ENCODE results near the gene ZSWIM4.
"Not testable (repeated sequence)": the region's sequence is repeated elsewhere in the genome, so short reads cannot be mapped to it uniquely, and the experiment has no call there.

DNA sequence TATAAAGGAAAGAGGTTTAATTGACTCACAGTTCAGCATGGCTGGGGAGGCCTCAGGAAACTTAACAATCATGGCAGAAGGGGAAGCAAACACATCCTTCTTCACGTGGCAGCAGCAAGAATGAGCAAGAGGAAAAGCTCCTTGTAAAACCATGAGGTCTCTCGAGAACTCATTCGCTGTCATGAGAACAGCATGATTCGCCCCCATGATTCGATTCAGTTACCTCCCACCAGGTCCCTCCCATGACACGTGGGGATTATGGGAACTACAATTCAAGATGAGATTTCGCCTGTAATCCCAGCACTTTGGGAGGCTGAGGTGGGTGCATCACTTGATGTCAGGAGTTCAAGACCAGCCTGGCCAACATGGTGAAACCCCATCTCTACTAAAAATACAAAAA is 41.6 kb upstream of the ZSWIM4 start:
- not testable (repeated sequence) for TF ChIP-seq POLR2A (IDR thresholded peaks at IDR 0.05)
- TF ChIP-seq, protein P1, sequence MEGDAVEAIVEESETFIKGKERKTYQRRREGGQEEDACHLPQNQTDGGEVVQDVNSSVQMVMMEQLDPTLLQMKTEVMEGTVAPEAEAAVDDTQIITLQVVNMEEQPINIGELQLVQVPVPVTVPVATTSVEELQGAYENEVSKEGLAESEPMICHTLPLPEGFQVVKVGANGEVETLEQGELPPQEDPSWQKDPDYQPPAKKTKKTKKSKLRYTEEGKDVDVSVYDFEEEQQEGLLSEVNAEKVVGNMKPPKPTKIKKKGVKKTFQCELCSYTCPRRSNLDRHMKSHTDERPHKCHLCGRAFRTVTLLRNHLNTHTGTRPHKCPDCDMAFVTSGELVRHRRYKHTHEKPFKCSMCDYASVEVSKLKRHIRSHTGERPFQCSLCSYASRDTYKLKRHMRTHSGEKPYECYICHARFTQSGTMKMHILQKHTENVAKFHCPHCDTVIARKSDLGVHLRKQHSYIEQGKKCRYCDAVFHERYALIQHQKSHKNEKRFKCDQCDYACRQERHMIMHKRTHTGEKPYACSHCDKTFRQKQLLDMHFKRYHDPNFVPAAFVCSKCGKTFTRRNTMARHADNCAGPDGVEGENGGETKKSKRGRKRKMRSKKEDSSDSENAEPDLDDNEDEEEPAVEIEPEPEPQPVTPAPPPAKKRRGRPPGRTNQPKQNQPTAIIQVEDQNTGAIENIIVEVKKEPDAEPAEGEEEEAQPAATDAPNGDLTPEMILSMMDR (IDR thresholded peaks at IDR 0.05): not testable (repeated sequence)
